A549 (cell line): ENCODE results near the gene GATAD2A. TPM values are rescaled to one million over a fixed set of nuclear protein-coding genes. Genes with fewer than 3 reads are reported as not detected.

Source experiments
- ATAC-seq, 2 experiments: fragments of 200-7000 bp in 1 of 2; fragments of >200 bp in 1 of 2; cut with Nextera tagmentation in 1 of 2; cut with Tn5 transposase in 1 of 2; 3 replicates each; pipeline versions ENCODE4 v1.8.0 to v1.9.1; 2018 to 2020; ENCODE audit warnings: mild to moderate bottlenecking in 1 of 2, moderate library complexity in 1 of 2
- CTCF ChIA-PET: fragments of 300-600 bp; sonication (Branson Sonifier 250); formaldehyde crosslinking; extraction: SDS; loops from one replicate; lab custom pipeline; 2021; ENCODE audit warnings: antibody characterized with exemption, inconsistent platforms; lab: Yijun Ruan, JAX
- POLR2A ChIA-PET: fragments of 350-600 bp; formaldehyde crosslinking; extraction: SDS; loops from one replicate; lab custom pipeline; 2021; ENCODE audit warnings: antibody characterized with exemption, inconsistent platforms; lab: Yijun Ruan, JAX
- DNase-seq, 2 experiments: peaks; one replicate each; pipeline versions ENCODE4 v3.0.0 to v3.0.0-alpha.2; 2011 to 2016; ENCODE audit warnings: low read depth in 1 of 2, low spot score in 1 of 2
- FAIRE-seq: peaks from 2 replicates; lab custom pipeline; 2011; peaks lifted over from hg19 to GRCh38; lab: Jason Lieb, UNC
- H3K27ac ChIP-seq, 2 experiments: fragments of >200 bp; sonication (Bioruptor Twin); formaldehyde crosslinking; 3 replicates each; pipeline ENCODE4 v1.5.1; 2016 to 2017
- H3K4me1 ChIP-seq: fragments of >200 bp; sonication (Bioruptor Twin); formaldehyde crosslinking; 3 replicates; pipeline ENCODE4 v1.6.1; 2016
- H3K4me2 ChIP-seq: fragments of >200 bp; sonication (Bioruptor Twin); formaldehyde crosslinking; 3 replicates; pipeline ENCODE4 v1.6.1; 2016
- H3K4me3 ChIP-seq: fragments of >200 bp; sonication (Bioruptor Twin); formaldehyde crosslinking; 3 replicates; pipeline ENCODE4 v1.5.1; 2016
- H3K9me3 ChIP-seq: fragments of >200 bp; sonication (Bioruptor Twin); formaldehyde crosslinking; 3 replicates; pipeline ENCODE4 v1.6.1; 2016
- BCL3 ChIP-seq: fragments of >200 bp; sonication (Bioruptor Twin); formaldehyde crosslinking; IDR thresholded peaks from 3 replicates; pipeline ENCODE4 v1.6.1; 2016
- CBX8 ChIP-seq: fragments of 200-600 bp; sonication (generic); IDR thresholded peaks from 2 replicates; pipeline ENCODE4 v1.6.1; 2016
- FOSB ChIP-seq: fragments of 250-450 bp; sonication (Bioruptor Pico); IDR thresholded peaks from 2 replicates; pipeline ENCODE4 v1.5.0; 2020; ENCODE audit warnings: mild to moderate bottlenecking, moderate library complexity
- FOSL2 ChIP-seq, 2 experiments: fragments of 450-650 bp in 1 of 2; fragments of >200 bp in 1 of 2; sonication (Bioruptor Twin) in 1 of 2; formaldehyde crosslinking; IDR thresholded peaks; 2 replicates each; pipeline versions ENCODE4 v1.5.0 to v1.6.1; 2016 to 2020; ENCODE audit warnings: mild to moderate bottlenecking in 1 of 2, moderate library complexity in 1 of 2
- FOXS1 ChIP-seq: fragments of 250-450 bp; sonication (Bioruptor Pico); IDR thresholded peaks from 2 replicates; pipeline ENCODE4 v1.5.0; 2020; ENCODE audit warnings: mild to moderate bottlenecking, moderate library complexity
- GATA3 ChIP-seq: IDR thresholded peaks from 2 replicates; pipeline ENCODE4 v1.6.1; 2012; ENCODE audit warnings: borderline replicate concordance
- HMGXB4 ChIP-seq: fragments of 250-450 bp; sonication (Bioruptor Pico); IDR thresholded peaks from 2 replicates; pipeline ENCODE4 v1.5.0; 2021; ENCODE audit warnings: mild to moderate bottlenecking, moderate library complexity, borderline replicate concordance
- HOXB13 ChIP-seq: fragments of 250-450 bp; sonication (Bioruptor Pico); IDR thresholded peaks from 2 replicates; pipeline ENCODE4 v1.5.0; 2020; ENCODE audit warnings: low read depth, mild to moderate bottlenecking, moderate library complexity
- JUN ChIP-seq, 2 experiments: fragments of >200 bp; sonication (Bioruptor Twin); formaldehyde crosslinking; IDR thresholded peaks; 2 replicates in 1 of 2; 3 replicates in 1 of 2; pipeline ENCODE4 v1.6.1; 2016 to 2017
- KDM1A ChIP-seq: fragments of 200-600 bp; sonication (generic); IDR thresholded peaks from 2 replicates; pipeline ENCODE4 v1.6.1; 2016; ENCODE audit warnings: low read depth, mild to moderate bottlenecking
- MAFK ChIP-seq: fragments of 450-650 bp; IDR thresholded peaks from 2 replicates; pipeline ENCODE4 v1.6.1; 2014; ENCODE audit not compliant: partially characterized antibody
- MAZ ChIP-seq: fragments of 150-350 bp; IDR thresholded peaks from 2 replicates; pipeline ENCODE4 v1.6.1; 2014; ENCODE audit warnings: antibody characterized with exemption, low read depth, low read length, borderline replicate concordance
- MYC ChIP-seq: IDR thresholded peaks from 2 replicates; pipeline ENCODE4 v1.6.1; 2012; ENCODE audit warnings: mild to moderate bottlenecking, inconsistent platforms, low read length, improper control_type of control experiment, borderline replicate concordance
- NFE2L2 ChIP-seq: fragments of 150-350 bp; conservative IDR thresholded peaks from 2 replicates; pipeline ENCODE4 v1.6.1; 2014; ENCODE audit warnings: low read length
- PBX3 ChIP-seq: IDR thresholded peaks from 2 replicates; pipeline ENCODE4 v1.6.1; 2012
- PHF8 ChIP-seq: fragments of 200-600 bp; sonication (generic); IDR thresholded peaks from 2 replicates; pipeline ENCODE4 v1.6.1; 2016; ENCODE audit warnings: low read depth, mild to moderate bottlenecking, antibody characterized with exemption, moderate library complexity, borderline replicate concordance
- POLR2A ChIP-seq: IDR thresholded peaks from 2 replicates; pipeline ENCODE4 v1.6.1; 2012; ENCODE audit warnings: mild to moderate bottlenecking, low read length
- RARB ChIP-seq: fragments of 250-450 bp; sonication (Bioruptor Pico); IDR thresholded peaks from 2 replicates; pipeline ENCODE4 v1.8.0; 2021; ENCODE audit warnings: mild to moderate bottlenecking, moderate library complexity
- RCOR1 ChIP-seq: fragments of 150-350 bp; IDR thresholded peaks from 2 replicates; pipeline ENCODE4 v1.6.1; 2014; ENCODE audit warnings: antibody characterized with exemption, low read length, low read depth
- RNF2 ChIP-seq: fragments of 200-600 bp; sonication (generic); IDR thresholded peaks from 2 replicates; pipeline ENCODE4 v1.6.1; 2016; ENCODE audit warnings: low read depth, mild to moderate bottlenecking, antibody characterized with exemption, moderate library complexity, borderline replicate concordance
- SMC3 ChIP-seq: fragments of >200 bp; sonication (Bioruptor Twin); formaldehyde crosslinking; IDR thresholded peaks from 3 replicates; pipeline ENCODE4 v1.6.1; 2018; ENCODE audit warnings: inconsistent platforms
- SREBF2 ChIP-seq: fragments of 450-650 bp; IDR thresholded peaks from 2 replicates; pipeline ENCODE4 v1.6.1; 2014; ENCODE audit warnings: mild to moderate bottlenecking, moderate library complexity
- TFCP2L1 ChIP-seq: fragments of 250-450 bp; sonication (Bioruptor Pico); IDR thresholded peaks from 2 replicates; pipeline ENCODE4 v1.5.0; 2021; ENCODE audit warnings: mild to moderate bottlenecking
- ZSCAN20 ChIP-seq: fragments of 250-450 bp; sonication (Bioruptor Pico); IDR thresholded peaks from 2 replicates; pipeline ENCODE4 v1.8.0; 2022; ENCODE audit warnings: mild to moderate bottlenecking, moderate library complexity
- WGBS: methylation state at CpG from one replicate; pipeline ENCODE4 v1.1.6; 2017; ENCODE audit errors: missing lambda C conversion rate; 5-methylcytosine and 5-hydroxymethylcytosine counted together
- polyA plus RNA-seq, 4 experiments: library from polyadenylated mRNA; depleted of rRNA in 3 of 4; stranded (reverse); fragments of >200 nt; fragmentation: RNase III in 1 of 4; extraction: RNeasy Plus Mini Kit Qiagen cat#74134 plus additional on column Dnase treatment in 1 of 4; gene quantifications; 2 replicates in 3 of 4; 3 replicates in 1 of 4; pipeline ENCODE4 v1.2.3, GENCODE V29; 2011 to 2017

The GATAD2A gene
- polyA plus RNA-seq, 2 of the 4 experiments (the other 2 are of a cell fraction) = 25.2 to 28.9 TPM

- ChIA-PET POLR2A (no interaction called here), CTCF (interaction anchor here (0.7 to 1.4 kb wide), 2 partner anchors 24 to 40 kb away, joined by 3 read pairs; no protein-coding TSS in a partner anchor)
- no peak for DNase-seq
- no peaks in the 10 kb centered on the region for H3K9me3 ChIP-seq
- 97% methylated on average over 33 of the region's 46 CpGs for WGBS
- H3K4me1 ChIP-seq = peaks cover 8% of the 10 kb centered on the region; the same call in 2 of the 3 replicates
- no peak overlapping the region for H3K27ac ChIP-seq
- no peak overlapping the region for H3K4me3 ChIP-seq
- H3K4me2 ChIP-seq = no peak overlapping the region
- FAIRE-seq = no peak
- TF ChIP-seq MAFK = no peak
- TF ChIP-seq TFCP2L1 = no peak
- TF ChIP-seq GATA3 = no peak
- TF ChIP-seq RNF2 = no peak
- ATAC-seq = no peak
These were observed 108.8 kb downstream of the GATAD2A start for GRCh38 chr19:19514215-19514657.

- CTCF ChIA-PET = interaction anchor here (0.5 to 2.0 kb wide), 4 partner anchors 14 to 39 kb away, joined by 3 to 7 read pairs (median 3); no protein-coding TSS in a partner anchor
- peak within 1 kb of the TSS; percentile 88 for H3K4me3 ChIP-seq
These were observed 109.6 kb downstream of the GATAD2A start, which contains the start of gene TSSK6 for GRCh38 chr19:19514881-19515641. TSSK6 (minus strand) TSS chr19:19515548; CDS start chr19:19515427, 121 bp downstream.

GRCh38 chr19:19515642-19516519 lies 110.4 kb downstream of the GATAD2A start, which contains the start of gene NDUFA13:
NDUFA13 (plus strand) TSS chr19:19516225; CDS start chr19:19516239, 14 bp downstream.
- H3K9me3 ChIP-seq = no peaks in the 10 kb centered on the region
- POLR2A ChIA-PET = interaction anchor here (0.6 to 1.1 kb wide), 5 partner anchors 15 to 130 kb away, joined by 3 to 6 read pairs (median 5); partner anchors contain the start of gene GATAD2A
- peak within 1 kb of the TSS; percentile 88 for H3K4me3 ChIP-seq
- peak within 1 kb of the TSS; percentile 91 for H3K4me2 ChIP-seq
- H3K4me1 ChIP-seq = peaks cover 8% of the 10 kb centered on the region; the same call in 2 of the 3 replicates
- no peak for FAIRE-seq
- peak; percentile 78 to 93 for DNase-seq
- 0% methylated on average over 12 of the region's 61 CpGs for WGBS
- ATAC-seq = peak; percentile 95 to 97
- CTCF ChIA-PET = interaction anchor here (0.5 to 2.0 kb wide), 5 partner anchors 14 to 129 kb away, joined by 3 to 7 read pairs (median 3); no protein-coding TSS in a partner anchor
- H3K27ac ChIP-seq = peak within 1 kb of the TSS; percentile 85 to 96
- TF ChIP-seq SMC3 (no peak), RCOR1 (no peak), BCL3 (0 out of 3 replicates have a peak, but pooled peaks have one; percentile 57), MAZ (no peak), PHF8 (peak; percentile 56; the same call in 1 of the 2 replicates), FOSB (CRISPR knock-in tag) (no peak), POLR2A (peak; percentile 82), FOXS1 (CRISPR knock-in tag) (no peak), JUN (IDR thresholded peaks at IDR 0.05) (peak in 1 of 2 experiments; percentile 87; a peak in 3 of 5 replicates), HMGXB4 (CRISPR knock-in tag) (no peak)

More at GRCh38 chr19:19514881-19515641, 109.6 kb downstream of the GATAD2A start, which contains the start of gene TSSK6:
- no peaks in the 10 kb centered on the region for H3K9me3 ChIP-seq
- POLR2A ChIA-PET = interaction anchor here (0.8 to 1.1 kb wide), 2 partner anchors 15 to 129 kb away, joined by 4 to 5 read pairs; no protein-coding TSS in a partner anchor
- peak within 1 kb of the TSS; percentile 91 for H3K4me2 ChIP-seq
- ATAC-seq (no peak; a peak in 1 of 6 replicates), FAIRE-seq (no peak), DNase-seq (no peak)
- TF ChIP-seq SREBF2 (no peak), PHF8 (no peak), BCL3 (no peak), FOXS1 (CRISPR knock-in tag) (no peak), RARB (CRISPR knock-in tag) (no peak), NFE2L2 (no peak), KDM1A (no peak), CBX8 (no peak), GATA3 (no peak), MYC (no peak), MAZ (no peak), PBX3 (no peak), FOSL2 (IDR thresholded peaks at IDR 0.05) (no peak), FOSL2 (CRISPR knock-in tag; IDR thresholded peaks at IDR 0.05) (no peak), HOXB13 (CRISPR knock-in tag) (no peak), ZSCAN20 (CRISPR knock-in tag) (no peak), RCOR1 (no peak), FOSB (CRISPR knock-in tag) (no peak)
- peak within 1 kb of the TSS; percentile 85 to 96 for H3K27ac ChIP-seq
- WGBS = 97% methylated on average over 69 of the region's 74 CpGs
- peaks cover 8% of the 10 kb centered on the region; the same call in 2 of the 3 replicates for H3K4me1 ChIP-seq
